Neuronal stem cell (in vitro differentiated cells): ENCODE data around the gene GGACT. TPM values are rescaled to one million over a fixed set of nuclear protein-coding genes. Genes with fewer than 3 reads are reported as not detected.

Experiments used
- DNase-seq: peaks from one replicate; pipeline ENCODE4 v3.0.0-alpha.2; 2013; ENCODE audit warnings: low spot score
- H2AFZ ChIP-seq: one replicate; pipeline ENCODE4 v1.6.1; 2013; ENCODE audit warnings: mild to moderate bottlenecking, low read length, inconsistent platforms
- H2AK5ac ChIP-seq: 2 replicates; pipeline ENCODE4 v1.6.1; 2013; ENCODE audit warnings: low read depth, mild to moderate bottlenecking, inconsistent platforms, low read length, moderate library complexity, mixed read lengths
- H2BK120ac ChIP-seq: 2 replicates; pipeline ENCODE4 v1.6.1; 2013; ENCODE audit warnings: low read depth, mild to moderate bottlenecking, inconsistent platforms, low read length, moderate library complexity, mixed read lengths
- H2BK12ac ChIP-seq: one replicate; pipeline ENCODE4 v1.6.1; 2013; ENCODE audit warnings: low read length, inconsistent platforms
- H2BK15ac ChIP-seq: 2 replicates; pipeline ENCODE4 v1.6.1; 2013; ENCODE audit warnings: mild to moderate bottlenecking, low read length, inconsistent platforms, mixed read lengths
- H2BK5ac ChIP-seq: one replicate; pipeline ENCODE4 v1.6.1; 2013; ENCODE audit warnings: inconsistent platforms, mild to moderate bottlenecking, low read length, moderate library complexity
- H3K14ac ChIP-seq: one replicate; pipeline ENCODE4 v1.6.1; 2013; ENCODE audit warnings: low read length, inconsistent platforms
- H3K18ac ChIP-seq: 2 replicates; pipeline ENCODE4 v1.6.1; 2013; ENCODE audit warnings: low read length, inconsistent platforms
- H3K23ac ChIP-seq: 2 replicates; pipeline ENCODE4 v1.6.1; 2013; ENCODE audit warnings: low read depth, mild to moderate bottlenecking, mixed read lengths, low read length, inconsistent platforms; ENCODE audit not compliant: poor library complexity
- H3K27ac ChIP-seq: replicated peaks from 3 replicates; pipeline ENCODE4 v1.5.1; 2013; ENCODE audit warnings: low read length, inconsistent platforms
- H3K27me3 ChIP-seq, 3 experiments: 2 replicates each; pipeline ENCODE4 v1.6.1; 2013; ENCODE audit warnings: low read length in 3 of 3, mild to moderate bottlenecking in 2 of 3, inconsistent platforms in 1 of 3, low read depth in 1 of 3, mixed read lengths in 1 of 3, moderate library complexity in 1 of 3; ENCODE audit not compliant: control insufficient read depth in 3 of 3, insufficient read depth in 3 of 3
- H3K36me3 ChIP-seq, 2 donors: replicated peaks in 1 of 2; 2 replicates each; pipeline ENCODE4 v1.6.1; 2013; ENCODE audit warnings: low read length in 2 of 2; ENCODE audit not compliant: control insufficient read depth in 2 of 2, insufficient read depth in 2 of 2
- H3K4ac ChIP-seq: 2 replicates; pipeline ENCODE4 v1.6.1; 2013; ENCODE audit warnings: inconsistent platforms, mild to moderate bottlenecking, low read length, moderate library complexity
- H3K4me1 ChIP-seq, 2 donors: 1 replicate in 1 of 2; 2 replicates in 1 of 2; pipeline ENCODE4 v1.6.1; 2013; ENCODE audit warnings: low read length in 2 of 2, low read depth in 1 of 2; ENCODE audit not compliant: control insufficient read depth in 2 of 2, insufficient read depth in 1 of 2
- H3K4me2 ChIP-seq: one replicate; pipeline ENCODE4 v1.6.1; 2013; ENCODE audit warnings: mild to moderate bottlenecking, low read length, inconsistent platforms; ENCODE audit not compliant: insufficient read depth, poor library complexity, severe bottlenecking
- H3K4me3 ChIP-seq, 2 donors: 2 replicates each; pipeline ENCODE4 v1.5.1; 2013; ENCODE audit warnings: low read length in 2 of 2, mild to moderate bottlenecking in 2 of 2, inconsistent platforms in 1 of 2, moderate library complexity in 1 of 2
- H3K79me1 ChIP-seq: one replicate; pipeline ENCODE4 v1.6.1; 2013; ENCODE audit warnings: low read depth, mild to moderate bottlenecking, inconsistent platforms, low read length, moderate library complexity
- H3K9ac ChIP-seq: one replicate; pipeline ENCODE4 v1.6.1; 2013; ENCODE audit warnings: mild to moderate bottlenecking, low read depth, low read length, inconsistent platforms; ENCODE audit not compliant: poor library complexity
- H3K9me3 ChIP-seq, 2 donors: replicated peaks in 1 of 2; 2 replicates each; pipeline versions ENCODE3 to v1.6.1; 2013; ENCODE audit warnings: low read length in 2 of 2, mild to moderate bottlenecking in 2 of 2, inconsistent platforms in 1 of 2, low read depth in 1 of 2, mixed read lengths in 1 of 2, moderate library complexity in 1 of 2; ENCODE audit not compliant: control insufficient read depth in 2 of 2, insufficient read depth in 1 of 2
- H4K8ac ChIP-seq: one replicate; pipeline ENCODE4 v1.6.1; 2013; ENCODE audit warnings: low read depth, mild to moderate bottlenecking, inconsistent platforms, low read length, moderate library complexity
- H4K91ac ChIP-seq: one replicate; pipeline ENCODE4 v1.6.1; 2013; ENCODE audit warnings: low read length, low read depth, mild to moderate bottlenecking, inconsistent platforms; ENCODE audit not compliant: poor library complexity
- WGBS, 2 donors: extraction: QIAGEN DNeasy Blood & Tissue Kit; methylation state at CpG; one replicate each; pipeline ENCODE4 v1.1.7; 2013; ENCODE audit warnings: missing lambda C conversion rate in 2 of 2, mixed read lengths in 1 of 2; ENCODE audit not compliant: insufficient read length in 2 of 2, insufficient replicate concordance in 1 of 2; ENCODE audit errors: extremely low coverage in 2 of 2; 5-methylcytosine and 5-hydroxymethylcytosine counted together
- polyA plus RNA-seq, 2 experiments: library from polyadenylated mRNA; stranded (reverse); fragments of 200-250 nt; gene quantifications; one replicate each; pipeline ENCODE4 v1.2.3, GENCODE V29; 2013

GGACT gene
- polyA plus RNA-seq (2013, experiment 1 of 2): 3.7 TPM
- 3.4 TPM for polyA plus RNA-seq (2013, experiment 2 of 2)

- Histone ChIP-seq H3K36me3 (no peaks in the 10 kb centered on the region), H2BK12ac (no peak within 1 kb of the TSS), H3K27ac (no peak within 1 kb of the TSS), H2BK120ac (no peak within 1 kb of the TSS), H4K91ac (peak within 1 kb of the TSS; percentile 7), H3K23ac (peak within 1 kb of the TSS; percentile 60), H3K9ac (peak within 1 kb of the TSS; percentile 90), H3K4me1 (peaks cover 0 to 3% of the 10 kb centered on the region in 2 donors), H3K4me3 (peak within 1 kb of the TSS; percentile 60 to 83), H3K9me3 (no peaks in the 10 kb centered on the region), H2AK5ac (no peak within 1 kb of the TSS), H3K18ac (peak within 1 kb of the TSS; percentile 97), H4K8ac (peak within 1 kb of the TSS; percentile 97), H3K27me3 (no peaks in the 10 kb centered on the region), H3K4me2 (peak within 1 kb of the TSS; percentile 87), H3K4ac (peak within 1 kb of the TSS; percentile 85), H2BK5ac (no peak within 1 kb of the TSS), H2BK15ac (no peak within 1 kb of the TSS), H3K14ac (no peak within 1 kb of the TSS), H3K79me1 (no peaks in the 10 kb centered on the region), H2AFZ (peak within 1 kb of the TSS; percentile 97)
- no CpG with 5 or more reads among the region's 82 CpGs for WGBS, 2 donors
- DNase-seq: peak; percentile 39
Measured at GRCh38 chr13:100588331-100589177, at the start of gene GGACT. GGACT (minus strand) TSS chr13:100588789; CDS start chr13:100532591, 56,198 bp downstream.

- no peak overlapping the region for H2AFZ ChIP-seq
- WGBS, 2 donors: no CpG with 5 or more reads among the region's 5 CpGs
- no peak overlapping the region for H2BK15ac ChIP-seq
- H4K91ac ChIP-seq: no peak overlapping the region
- no peak overlapping the region for H2AK5ac ChIP-seq
- H4K8ac ChIP-seq: no peak overlapping the region
- H3K79me1 ChIP-seq: no peaks in the 10 kb centered on the region
- H3K4ac ChIP-seq: no peak overlapping the region
- H3K4me1 ChIP-seq: peaks cover 0 to 3% of the 10 kb centered on the region in 2 donors
- H3K9me3 ChIP-seq: no peaks in the 10 kb centered on the region
- no peak overlapping the region for H3K23ac ChIP-seq
- H3K36me3 ChIP-seq: peaks cover 31 to 94% of the 10 kb centered on the region in 2 donors
- H2BK12ac ChIP-seq: no peak overlapping the region
- no peak overlapping the region for H3K18ac ChIP-seq
- H3K4me3 ChIP-seq: no peak overlapping the region
- H3K9ac ChIP-seq: no peak overlapping the region
- no peak overlapping the region for H3K27ac ChIP-seq
- H3K14ac ChIP-seq: no peak overlapping the region
- H2BK120ac ChIP-seq: no peak overlapping the region
- no peaks in the 10 kb centered on the region for H3K27me3 ChIP-seq
- H2BK5ac ChIP-seq: no peak overlapping the region
- H3K4me2 ChIP-seq: no peak overlapping the region
- DNase-seq: no peak
Measured at GRCh38 chr13:100637796-100638195, 49.2 kb upstream of the GGACT start.

GRCh38 chr13:100637380-100637779 is 48.8 kb upstream of the GGACT start:
- no CpG with 5 or more reads among the region's 16 CpGs for WGBS, 2 donors
- peaks cover 0 to 3% of the 10 kb centered on the region in 2 donors for H3K4me1 ChIP-seq
- H3K36me3 ChIP-seq: peaks cover 28 to 94% of the 10 kb centered on the region in 2 donors

GRCh38 chr13:100636441-100636840 is 47.9 kb upstream of the GGACT start:
- Histone ChIP-seq H2AK5ac (no peak overlapping the region), H3K4ac (no peak overlapping the region), H3K4me3 (no peak overlapping the region), H2BK15ac (no peak overlapping the region), H4K8ac (no peak overlapping the region), H3K36me3 (peaks cover 22 to 90% of the 10 kb centered on the region in 2 donors), H3K18ac (no peak overlapping the region), H3K14ac (no peak overlapping the region), H3K4me1 (peaks cover 0 to 3% of the 10 kb centered on the region in 2 donors), H3K4me2 (no peak overlapping the region), H3K9ac (no peak overlapping the region), H2BK12ac (no peak overlapping the region), H3K27me3 (no peaks in the 10 kb centered on the region), H2BK5ac (no peak overlapping the region), H2BK120ac (no peak overlapping the region), H3K9me3 (no peaks in the 10 kb centered on the region), H3K79me1 (no peaks in the 10 kb centered on the region), H4K91ac (no peak overlapping the region), H3K23ac (no peak overlapping the region), H3K27ac (no peak overlapping the region), H2AFZ (no peak overlapping the region)
- no peak for DNase-seq
- no CpG with 5 or more reads among the region's 7 CpGs for WGBS, 2 donors

More at GRCh38 chr13:100637380-100637779, 48.8 kb upstream of the GGACT start:
- no peak for DNase-seq
- H3K9me3 ChIP-seq: no peaks in the 10 kb centered on the region
- H3K4ac ChIP-seq: no peak overlapping the region
- H2BK15ac ChIP-seq: no peak overlapping the region
- no peak overlapping the region for H3K14ac ChIP-seq
- no peaks in the 10 kb centered on the region for H3K27me3 ChIP-seq
- H2AK5ac ChIP-seq: no peak overlapping the region
- no peaks in the 10 kb centered on the region for H3K79me1 ChIP-seq
- no peak overlapping the region for H3K9ac ChIP-seq
- no peak overlapping the region for H4K91ac ChIP-seq
- H2AFZ ChIP-seq: no peak overlapping the region
- H3K27ac ChIP-seq: no peak overlapping the region
- no peak overlapping the region for H3K4me2 ChIP-seq
- H3K4me3 ChIP-seq: no peak overlapping the region
- H3K23ac ChIP-seq: no peak overlapping the region
- no peak overlapping the region for H2BK5ac ChIP-seq
- H2BK12ac ChIP-seq: no peak overlapping the region
- H2BK120ac ChIP-seq: no peak overlapping the region
- H4K8ac ChIP-seq: no peak overlapping the region
- no peak overlapping the region for H3K18ac ChIP-seq
